Posterior cingulate gyrus (tissue), 11 donors: ENCODE results near the gene ZMIZ1.
A peak's percentile ranks its signal among the peaks of the same experiment; 100 is the strongest.
"Not testable (repeated sequence)": the region's sequence is repeated elsewhere in the genome, so short reads cannot be mapped to it uniquely, and the experiment has no call there.

ENCODE experiments used
- DNase-seq, 10 donors: peaks; one replicate each; pipeline versions ENCODE4 v3.0.0 to v3.0.0-alpha.2; 2020 to 2021; ENCODE audit warnings: mixed read lengths in 3 of 10
- intact Hi-C: fragments of 100-400 bp; cut with DNase I; formaldehyde crosslinking; loops from one replicate; pipeline ENCODE4 v1.15.1; 2023

The ZMIZ1 gene

DNA sequence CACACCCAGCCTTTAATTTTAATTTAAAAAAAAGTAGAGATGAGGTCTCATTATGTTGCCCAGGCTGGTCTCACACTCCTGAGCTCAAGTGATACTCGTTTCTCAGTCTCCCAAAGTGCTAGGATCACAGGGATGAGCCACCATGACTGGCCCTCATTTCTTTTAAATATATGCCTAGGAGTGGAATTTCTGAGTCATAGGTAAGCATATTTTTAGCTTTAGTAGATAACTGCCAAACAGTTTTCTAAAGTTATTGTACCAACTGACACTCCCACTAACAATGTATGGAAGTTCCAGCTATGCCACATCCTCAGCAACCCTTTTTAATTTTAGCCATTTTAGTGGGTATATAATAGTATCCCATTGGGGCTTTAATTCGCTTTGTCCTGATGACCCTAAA lies 264.7 kb downstream of the ZMIZ1 start:
- DNase-seq, result no peak
- intact Hi-C loops, result no loop called here

DNA sequence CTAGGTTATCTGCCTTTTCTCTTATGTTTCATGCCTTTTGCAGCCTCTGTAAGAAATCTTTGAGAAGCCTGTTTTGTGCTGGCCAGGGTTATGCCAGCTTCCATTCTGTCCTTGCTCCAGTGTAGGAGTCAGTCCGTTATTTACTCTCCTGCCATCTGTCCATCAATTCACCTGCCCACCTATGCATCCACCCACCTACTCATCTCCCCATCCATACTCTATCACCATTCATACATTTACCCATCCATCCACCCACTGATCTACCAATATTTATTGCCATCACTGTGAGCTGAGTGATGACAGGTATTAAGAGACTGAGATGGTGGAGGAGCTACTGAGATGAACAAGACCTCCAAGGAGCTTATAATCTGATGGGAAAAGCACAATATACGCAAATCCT lies 265.8 kb downstream of the ZMIZ1 start:
- peak in 1 of 10 donors; percentile 14 for DNase-seq
- intact Hi-C loops, result no loop called here

DNA sequence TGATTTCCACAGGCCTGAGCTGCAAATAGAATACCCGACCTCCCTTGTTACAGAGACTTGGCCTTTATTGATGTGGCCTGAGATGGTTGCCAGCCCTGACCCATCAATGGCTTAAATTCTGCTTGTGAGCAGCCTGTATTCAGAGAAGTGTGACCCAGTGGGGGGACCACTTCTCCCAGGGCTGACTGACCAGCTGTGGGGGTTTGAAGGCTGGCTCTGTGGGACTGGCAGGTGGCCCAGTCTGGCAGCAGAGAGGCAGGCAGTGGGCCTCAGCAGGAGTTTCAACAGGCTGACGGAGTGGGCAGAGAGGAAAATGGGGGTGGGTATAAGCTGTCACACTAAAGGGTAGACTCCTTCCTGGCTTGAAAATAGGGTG lies 266.3 kb downstream of the ZMIZ1 start:
- intact Hi-C loops, result no loop called here
- peak; percentile 68 to 97 (median 81) for DNase-seq

DNA sequence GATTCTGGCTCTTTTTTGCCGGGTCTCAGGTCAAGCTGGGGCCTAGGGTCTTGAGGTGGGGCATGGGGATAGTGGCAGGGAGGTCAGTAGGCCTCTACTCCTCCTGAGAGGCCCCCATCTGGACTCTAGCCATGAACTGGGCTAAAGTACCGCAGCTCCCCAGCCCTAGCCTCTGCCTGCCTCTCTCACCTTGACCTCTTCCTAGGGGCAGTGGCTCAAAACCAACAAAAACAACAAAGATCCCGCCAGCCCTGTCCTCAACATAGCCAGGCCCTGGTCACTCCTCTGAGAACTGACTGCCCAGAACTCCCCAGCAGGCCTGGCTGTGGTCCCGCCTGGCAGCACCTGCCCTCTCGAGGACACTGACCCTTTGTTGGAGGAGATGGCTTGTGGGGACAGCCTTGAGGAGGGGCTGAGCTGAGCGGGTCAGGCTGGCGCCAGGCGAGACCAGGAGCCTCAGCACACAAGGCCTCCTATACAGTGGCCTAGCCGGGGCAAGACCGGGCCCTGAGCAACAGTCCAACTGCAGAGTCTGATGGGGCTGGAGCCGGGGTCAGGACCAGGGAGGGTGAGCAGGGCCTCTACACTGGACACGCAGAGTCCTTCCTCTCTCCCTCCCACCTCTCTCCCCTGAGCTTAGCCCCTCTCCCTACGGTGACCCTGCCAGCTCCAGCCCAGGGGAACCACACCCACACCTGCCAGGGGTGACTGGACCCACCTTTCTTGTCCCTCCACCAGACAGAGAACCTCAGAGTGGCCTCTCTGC lies 266.9 kb downstream of the ZMIZ1 start:
- peak; percentile 88 to 99 (median 94) for DNase-seq
- intact Hi-C loops, result no loop called here

DNA sequence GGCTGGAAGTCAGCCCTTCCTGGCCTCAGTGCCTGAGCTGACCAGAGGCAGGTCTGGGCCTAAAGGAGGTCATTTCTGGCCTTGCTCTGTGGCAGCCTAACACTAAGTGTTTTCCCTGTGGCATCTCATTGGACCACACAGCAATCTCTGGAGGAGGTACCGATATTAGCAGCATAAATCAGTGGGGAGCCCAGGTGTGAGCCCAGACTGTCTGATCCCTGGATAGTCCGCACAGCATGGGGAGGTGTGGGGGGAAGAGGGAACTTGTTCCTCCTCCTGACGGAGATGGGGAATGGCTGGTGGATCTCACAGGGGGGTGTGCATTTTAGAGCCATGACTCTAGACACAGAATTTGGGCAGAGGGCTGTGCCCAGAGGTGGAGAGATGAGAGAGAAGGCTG lies 267.5 kb downstream of the ZMIZ1 start:
- peak in 1 of 10 donors; percentile 84 for DNase-seq
- intact Hi-C loops, result no loop called here

DNA sequence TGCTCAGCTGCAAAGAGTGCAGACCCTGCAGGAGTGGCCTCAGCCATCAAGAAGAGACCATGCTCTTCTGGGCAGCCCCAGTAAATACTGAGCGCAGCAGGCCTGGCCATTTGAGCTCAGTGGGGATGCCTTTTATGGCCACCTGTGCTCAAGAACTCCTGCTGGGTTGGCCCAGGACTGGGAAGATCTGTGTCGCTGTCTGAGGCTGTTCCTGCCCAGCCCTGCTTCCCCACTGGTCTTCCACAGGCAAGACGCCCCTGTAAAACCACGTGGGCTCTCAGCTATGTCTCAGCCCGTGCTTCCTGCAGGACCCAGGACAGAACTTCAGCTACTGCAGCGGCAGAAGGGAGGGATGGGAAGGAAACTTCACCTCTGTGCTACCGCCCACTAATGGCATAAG lies 268.0 kb downstream of the ZMIZ1 start:
- intact Hi-C loops, result no loop called here
- DNase-seq, result peak in 2 of 10 donors; percentile 33 to 80

DNA sequence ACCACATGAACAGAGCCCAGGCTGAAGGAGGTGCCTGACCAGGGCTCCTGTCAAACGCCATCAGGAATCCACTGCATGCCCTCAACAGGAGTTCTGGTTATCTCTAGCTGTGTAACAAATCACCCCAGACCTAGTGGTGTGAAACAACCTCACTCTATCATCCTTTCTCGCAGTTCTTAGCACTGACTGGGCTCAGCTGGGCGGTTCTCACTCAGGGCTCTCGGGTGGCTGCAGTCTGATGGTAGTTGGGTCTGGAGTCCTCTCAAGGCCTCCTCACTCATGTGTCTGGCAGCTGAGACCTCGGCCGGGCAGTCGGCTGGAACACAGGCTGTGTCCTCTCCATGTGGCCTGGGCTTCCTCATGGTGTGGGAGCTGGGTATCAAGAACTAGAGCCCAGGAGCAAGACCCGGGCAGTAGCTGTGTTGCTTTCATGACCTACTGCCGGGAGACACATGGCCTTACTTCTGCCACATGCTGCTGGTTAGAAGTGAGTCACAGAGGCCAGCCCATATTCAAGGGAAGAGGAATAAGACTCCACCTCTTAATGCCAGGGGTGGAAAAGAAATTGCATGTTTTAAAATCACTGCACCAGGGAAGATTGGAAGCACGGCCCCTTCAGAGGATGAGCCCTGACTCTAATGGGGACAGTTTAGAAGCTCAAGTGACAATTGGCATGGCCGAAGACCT lies 269.2 kb downstream of the ZMIZ1 start:
- peak in 1 of 10 donors; percentile 47 for DNase-seq
- intact Hi-C loops, result not testable (repeated sequence)

DNA sequence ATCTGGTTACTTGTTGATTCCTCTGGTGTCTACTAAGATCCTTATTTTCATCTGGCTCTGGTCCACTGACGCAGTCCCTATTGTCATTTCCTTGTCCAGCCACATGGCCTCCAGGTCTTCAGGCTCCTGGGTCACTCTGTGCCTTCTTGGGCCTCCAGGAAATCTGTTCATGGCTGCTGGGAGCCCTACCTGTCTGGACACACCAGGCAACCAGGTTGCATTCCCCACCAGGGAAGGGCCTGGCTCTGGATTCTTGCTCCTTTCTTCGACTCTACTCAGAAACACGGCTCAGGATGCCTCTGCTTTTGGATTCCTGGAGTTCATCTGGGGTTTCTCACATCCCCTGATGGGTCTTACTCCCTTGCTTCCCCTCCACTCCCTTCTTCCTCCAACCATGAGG lies 270.5 kb downstream of the ZMIZ1 start:
- DNase-seq, result peak in 2 of 10 donors; percentile 17 to 21
- intact Hi-C loops, result no loop called here

DNA sequence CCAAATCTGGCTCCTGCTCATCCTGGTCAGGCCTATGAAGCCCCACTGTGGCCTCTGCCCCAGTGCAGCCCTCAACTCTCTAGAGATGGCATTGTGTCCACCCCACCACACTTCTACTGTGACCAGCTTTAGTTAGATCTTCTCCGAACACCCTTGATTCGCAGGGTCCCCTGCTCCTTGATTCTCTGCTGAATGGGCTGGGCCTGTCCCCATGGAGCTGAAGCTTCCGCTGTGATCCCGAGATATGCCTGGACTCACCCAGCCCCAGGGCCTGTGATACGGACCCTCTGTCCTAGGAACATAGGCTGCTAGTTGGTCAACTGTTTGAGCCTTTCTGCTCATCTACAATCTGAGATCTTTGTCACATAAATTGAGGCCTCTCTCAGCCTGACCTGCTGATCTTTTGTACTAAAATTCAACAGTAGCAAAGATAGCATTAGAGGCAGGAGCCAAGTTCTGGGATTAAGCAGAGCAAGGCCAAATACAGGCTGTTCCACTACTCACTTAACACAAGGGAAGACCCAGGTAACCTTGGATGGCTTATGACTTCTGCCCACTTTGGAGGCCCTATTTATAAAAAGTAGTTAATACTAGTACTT lies 272.0 kb downstream of the ZMIZ1 start:
- DNase-seq, result peak in 3 of 10 donors; percentile 10 to 41 (median 25)
- intact Hi-C loops, result no loop called here

DNA sequence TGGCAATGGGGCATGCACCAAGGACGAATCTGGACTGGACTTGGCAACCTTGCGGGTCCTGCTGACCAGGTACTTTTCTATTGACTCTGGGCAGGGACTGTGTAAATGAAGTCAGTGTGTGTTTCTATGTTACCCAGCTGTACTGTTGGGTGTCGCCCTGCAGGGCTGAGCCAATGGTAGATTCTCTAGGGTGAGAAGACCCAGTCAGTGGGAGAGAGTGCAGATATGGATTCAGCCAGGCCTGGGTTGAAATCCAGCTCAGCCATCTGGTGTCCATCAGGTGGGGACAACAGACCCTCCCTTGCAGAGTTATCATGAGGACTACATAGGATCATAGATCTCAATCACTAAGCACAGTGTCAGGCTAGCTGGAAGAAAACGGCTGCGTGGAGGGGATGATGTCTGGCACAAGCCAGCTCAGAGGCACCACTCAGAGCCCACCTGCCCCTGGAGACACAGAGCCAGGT lies 273.6 kb downstream of the ZMIZ1 start:
- intact Hi-C loops, result no loop called here
- peak in 3 of 10 donors; percentile 7 to 55 (median 10) for DNase-seq

DNA sequence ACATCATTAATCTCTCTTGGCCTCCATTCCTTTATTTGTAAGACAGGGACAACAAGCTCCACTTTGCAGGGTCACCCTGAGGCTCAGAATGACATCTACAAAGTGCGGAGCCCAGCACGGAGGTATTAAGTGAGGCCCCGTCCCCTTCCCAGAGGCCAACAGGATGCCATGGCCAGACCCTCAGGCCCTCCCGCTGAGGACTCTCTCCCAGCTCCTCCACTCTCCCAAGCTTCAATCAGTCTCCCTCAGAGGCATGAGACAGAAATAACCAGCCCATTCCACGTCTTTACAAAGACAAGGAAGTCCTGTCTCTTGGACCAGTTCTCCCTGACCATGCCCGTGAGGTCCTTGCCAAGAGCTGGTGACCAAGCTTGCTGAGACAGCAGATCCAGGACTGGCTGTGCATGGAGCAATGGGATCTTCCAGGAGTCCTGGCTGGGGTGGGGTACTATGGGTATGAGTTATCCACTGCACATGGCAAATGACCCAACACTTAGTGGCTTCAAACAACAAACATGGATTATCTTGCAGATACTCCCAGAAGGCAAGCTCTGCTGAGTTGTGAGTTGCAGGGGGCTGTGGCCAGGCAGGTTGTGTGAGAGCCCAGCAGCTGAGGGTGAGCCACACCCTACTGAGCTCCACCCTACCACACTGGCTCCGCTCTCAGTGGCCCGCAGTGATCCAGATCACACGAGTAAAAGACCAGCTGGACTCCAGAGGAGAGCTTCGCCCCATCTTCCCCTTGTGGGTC lies 274.2 kb downstream of the ZMIZ1 start:
- DNase-seq, result peak in 3 of 10 donors; percentile 16 to 48 (median 21)
- intact Hi-C loops, result no loop called here

DNA sequence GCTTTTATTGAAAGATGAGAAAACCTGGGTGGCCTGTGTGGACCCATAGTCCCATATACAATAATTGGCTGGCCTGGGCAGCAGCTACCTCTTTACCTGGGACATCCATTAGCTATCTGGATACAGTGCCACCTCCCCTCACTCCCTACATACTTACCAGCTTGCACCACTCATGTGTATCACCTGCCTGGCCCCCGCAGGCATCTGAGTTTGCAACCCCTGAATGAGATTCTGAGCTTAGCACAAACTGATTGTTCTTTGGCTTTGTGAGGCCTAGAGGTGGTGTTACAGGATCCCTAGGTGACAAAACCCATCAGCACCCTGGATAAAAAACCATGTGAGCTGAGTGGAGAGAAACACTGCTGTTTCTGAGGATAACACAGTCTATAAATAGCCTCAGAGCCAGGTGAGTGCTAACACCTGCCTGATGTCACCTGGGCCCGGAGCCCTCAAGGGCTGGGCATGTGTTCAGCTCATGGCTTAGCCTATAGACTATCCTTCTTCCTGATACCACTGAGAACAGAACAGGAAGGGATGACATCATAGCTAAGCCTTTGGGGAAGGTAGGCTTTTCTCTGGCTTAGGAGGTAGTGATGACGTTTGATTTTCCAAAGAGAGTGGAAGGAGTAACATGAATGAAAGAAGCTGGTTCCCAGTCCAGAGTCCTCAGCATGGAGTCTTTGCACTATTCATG lies 275.9 kb downstream of the ZMIZ1 start:
- intact Hi-C loops, result loop anchor here (5.0 kb wide), 1 partner anchor 52 kb away; no protein-coding TSS in a partner anchor
- DNase-seq, result no peak

DNA sequence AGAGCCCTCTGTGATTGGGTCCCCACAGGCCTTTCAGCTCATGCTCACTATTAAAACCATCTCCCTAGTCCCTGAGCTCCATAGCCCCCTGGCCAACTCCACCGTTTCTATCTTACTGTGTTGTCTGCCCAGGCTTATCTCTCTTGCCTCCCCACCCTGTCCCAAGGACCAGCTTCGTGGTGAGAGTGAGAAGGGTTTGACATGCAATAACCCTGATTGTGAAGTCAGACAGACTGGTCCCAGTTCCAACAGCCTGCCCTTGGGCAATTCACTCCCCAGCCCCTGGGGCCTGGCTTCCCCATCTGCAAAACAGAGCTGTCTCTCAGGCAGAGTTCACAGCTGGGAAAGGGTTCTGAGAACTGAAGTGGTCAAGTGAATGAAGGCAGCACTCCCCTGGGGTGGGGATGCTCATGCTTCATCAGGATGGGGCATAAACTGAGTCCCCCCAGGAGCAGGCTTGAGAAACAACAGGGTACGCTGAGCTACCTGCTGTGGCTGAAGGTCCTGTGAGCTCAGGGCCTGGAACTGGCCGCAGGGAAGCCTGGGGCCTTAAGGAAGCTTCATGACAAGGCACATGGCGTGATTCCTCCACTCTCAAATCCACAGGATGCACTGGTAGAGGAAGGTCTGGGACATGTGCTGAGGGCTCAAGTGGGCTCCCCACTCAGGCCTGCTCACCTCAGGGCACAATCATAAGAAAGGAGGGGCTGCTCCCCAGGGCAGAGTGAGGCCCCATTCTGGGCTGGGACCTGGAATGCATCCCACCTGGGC lies 276.7 kb downstream of the ZMIZ1 start:
- peak in 2 of 10 donors; percentile 17 to 81 for DNase-seq
- intact Hi-C loops, result loop anchor here (2.0 to 5.0 kb wide), 2 partner anchors 53 to 71 kb away; no protein-coding TSS in a partner anchor

DNA sequence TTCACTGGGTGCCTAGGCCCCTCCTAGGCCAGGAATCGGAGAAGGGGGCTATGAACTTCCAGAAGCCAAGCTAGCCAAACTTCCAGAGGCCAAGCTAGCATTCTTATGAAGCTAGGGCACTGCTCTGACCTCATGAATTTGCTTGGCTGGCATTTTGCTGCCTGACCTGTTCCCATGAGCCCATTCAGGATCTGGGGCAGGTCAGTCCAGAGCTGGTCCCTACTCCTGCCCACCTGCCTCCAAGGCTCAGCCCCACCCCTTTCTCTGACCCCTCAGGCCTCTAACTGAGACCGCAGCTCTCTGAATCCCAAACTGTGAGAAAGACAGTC lies 277.2 kb downstream of the ZMIZ1 start:
- intact Hi-C loops, result loop anchor here (2.0 to 5.0 kb wide), 2 partner anchors 54 to 71 kb away; no protein-coding TSS in a partner anchor
- peak in 1 of 10 donors; percentile 4 for DNase-seq

DNA sequence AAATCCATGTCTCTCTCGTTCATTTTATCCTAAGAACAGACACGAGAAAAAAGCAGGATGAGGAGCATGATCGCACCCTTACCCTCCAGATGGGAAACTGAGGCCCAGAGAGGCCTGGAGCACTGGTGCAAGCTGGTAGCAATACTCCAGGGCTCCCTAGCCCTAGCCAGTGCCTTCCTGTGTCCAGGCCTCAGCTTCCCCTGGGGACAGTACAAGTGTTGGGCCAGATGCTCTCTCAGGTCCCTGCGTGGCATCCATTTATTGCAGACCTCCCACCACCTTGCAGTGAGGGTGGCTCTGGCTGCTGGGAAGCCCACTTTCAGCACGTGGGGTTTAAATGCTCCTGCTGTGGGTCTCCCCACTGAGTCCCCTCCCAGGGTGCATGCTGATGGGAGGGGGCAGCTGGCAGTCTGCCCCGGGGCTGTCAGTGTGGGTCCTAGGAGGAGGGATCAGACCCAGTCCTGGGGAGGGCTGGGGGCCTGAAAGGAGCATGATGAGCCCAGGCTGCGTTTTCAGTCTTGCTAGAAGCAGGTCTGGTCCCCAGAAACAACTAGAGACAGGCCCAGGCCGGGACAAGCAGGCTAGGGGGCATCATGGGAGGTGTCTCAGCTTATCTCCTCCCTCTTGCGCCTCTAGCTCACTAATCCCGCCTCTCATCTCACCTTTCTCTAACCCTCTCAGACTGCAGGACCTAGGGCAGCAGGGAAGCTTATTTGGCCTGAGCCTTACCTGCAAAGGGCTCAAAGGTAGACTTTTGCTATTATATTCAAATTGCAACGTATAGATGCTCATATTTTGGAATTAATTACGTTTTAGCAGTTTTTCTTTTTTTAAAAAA lies 277.8 kb downstream of the ZMIZ1 start:
- DNase-seq, result peak in 2 of 10 donors; percentile 14 to 72
- intact Hi-C loops, result loop anchor here (2.0 to 5.0 kb wide), 2 partner anchors 54 to 72 kb away; no protein-coding TSS in a partner anchor

DNA sequence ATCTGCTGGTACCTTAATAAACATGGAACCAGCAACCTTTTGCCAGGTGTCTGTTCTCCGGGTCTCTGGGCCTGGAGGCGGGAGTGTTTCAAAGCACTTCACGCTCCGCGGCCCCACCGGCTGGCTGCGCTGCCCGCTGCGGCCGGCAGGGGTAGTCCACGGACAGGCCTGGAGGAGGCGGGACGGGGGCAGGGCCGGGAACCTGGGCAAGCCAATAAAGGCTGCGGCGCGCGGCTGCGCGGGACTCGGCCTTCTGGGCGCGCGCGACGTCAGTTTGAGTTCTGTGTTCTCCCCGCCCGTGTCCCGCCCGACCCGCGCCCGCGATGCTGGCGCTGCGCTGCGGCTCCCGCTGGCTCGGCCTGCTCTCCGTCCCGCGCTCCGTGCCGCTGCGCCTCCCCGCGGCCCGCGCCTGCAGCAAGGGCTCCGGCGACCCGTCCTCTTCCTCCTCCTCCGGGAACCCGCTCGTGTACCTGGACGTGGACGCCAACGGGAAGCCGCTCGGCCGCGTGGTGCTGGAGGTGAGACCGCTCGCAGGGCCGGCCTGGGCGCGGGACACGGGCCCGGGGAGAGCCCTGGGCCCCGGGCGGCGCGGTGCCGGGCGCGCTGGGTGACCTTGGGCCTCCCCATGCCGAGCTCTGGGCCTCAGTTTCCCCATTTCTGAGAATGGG lies 278.6 kb downstream of the ZMIZ1 start, which contains the start of gene PPIF:
Gene PPIF (plus strand): TSS at position 244 of the 668 bp plus-strand sequence. CDS start 80 bp downstream, at position 324.
- peak; percentile 90 to 100 (median 96) for DNase-seq
- intact Hi-C loops, result loop anchor here (2.0 to 5.0 kb wide), 2 partner anchors 55 to 73 kb away; no protein-coding TSS in a partner anchor
